NCI-H1417 treated with DMSO at 0.1 percent for 48 hours (cell line): Measurements from ENCODE around the gene GTF3C2.
"Not testable (repeated sequence)": the region's sequence is repeated elsewhere in the genome, so short reads cannot be mapped to it uniquely, and the experiment has no call there.

Experiments used
- DNase-seq: peaks from one replicate; lab custom pipeline; 2025; lab: John Stamatoyannopoulos, UW

The GTF3C2 gene

GRCh38 chr2:27373567-27373966 lies 17.0 kb upstream of the GTF3C2 start:
- DNase-seq, result no peak

GRCh38 chr2:27372937-27373336 lies 16.4 kb upstream of the GTF3C2 start:
- DNase-seq, result no peak

GRCh38 chr2:27370816-27371620 lies 14.5 kb upstream of the GTF3C2 start:
- no peak for DNase-seq

- peak; percentile 93 for DNase-seq
These were observed 13.7 kb upstream of the GTF3C2 start, which contains the start of the genes EIF2B4 and SNX17 for GRCh38 chr2:27370026-27370815. Gene EIF2B4, minus strand, starts transcription at chr2:27370338. Its CDS starts 24 bp downstream, at chr2:27370314. Gene SNX17, plus strand, starts transcription at chr2:27370616. Its CDS starts 128 bp downstream, at chr2:27370744.

GRCh38 chr2:27369471-27370025 lies 13.0 kb upstream of the GTF3C2 start:
- DNase-seq, result no peak

- DNase-seq, result no peak
These were observed 7.4 kb upstream of the GTF3C2 start for GRCh38 chr2:27363933-27364332.

- no peak for DNase-seq
These were observed 6.3 kb upstream of the GTF3C2 start for GRCh38 chr2:27362678-27363420.

- DNase-seq, result no peak
These were observed 545 bp downstream of the GTF3C2 start for GRCh38 chr2:27356056-27356381.

GRCh38 chr2:27354597-27354927 lies 2.0 kb downstream of the GTF3C2 start:
- no peak for DNase-seq

GRCh38 chr2:27353762-27354596 lies 2.6 kb downstream of the GTF3C2 start:
- DNase-seq, result no peak

GRCh38 chr2:27353386-27353761 lies 3.2 kb downstream of the GTF3C2 start:
- not testable (repeated sequence) for DNase-seq

- no peak for DNase-seq
These were observed 4.6 kb downstream of the GTF3C2 start for GRCh38 chr2:27351802-27352598.

GRCh38 chr2:27350106-27350693 lies 6.4 kb downstream of the GTF3C2 start:
- no peak for DNase-seq

- DNase-seq, result no peak
These were observed 8.9 kb downstream of the GTF3C2 start for GRCh38 chr2:27347641-27348040.

- no peak for DNase-seq
These were observed 20.4 kb downstream of the GTF3C2 start for GRCh38 chr2:27336173-27336572.

- DNase-seq, result no peak
These were observed 21.3 kb downstream of the GTF3C2 start for GRCh38 chr2:27335311-27335710.

- no peak for DNase-seq
These were observed 31.8 kb downstream of the GTF3C2 start for GRCh38 chr2:27324720-27325119.

GRCh38 chr2:27323596-27324285 lies 32.8 kb downstream of the GTF3C2 start:
- DNase-seq, result no peak

GRCh38 chr2:27322766-27323595 lies 33.6 kb downstream of the GTF3C2 start, which contains the start of gene MPV17:
Gene MPV17, minus strand, starts transcription at chr2:27323097. Its CDS starts 580 bp downstream, at chr2:27322517.
- DNase-seq, result peak; percentile 75
